Hepatocyte (in vitro differentiated cells): ENCODE results near the gene URI1.
A peak's percentile ranks its signal among the peaks of the same experiment; 100 is the strongest.

Source experiments
- CTCF ChIP-seq: fragments of 200-600 bp; sonication (generic); IDR thresholded peaks from 2 replicates; pipeline ENCODE4 v1.5.1; 2016; ENCODE audit warnings: antibody characterized with exemption, mild to moderate bottlenecking; ENCODE audit not compliant: poor library complexity
- EZH2 ChIP-seq: fragments of 200-600 bp; sonication (generic); IDR thresholded peaks from 2 replicates; pipeline ENCODE4 v1.6.1; 2016; ENCODE audit warnings: antibody characterized with exemption, mild to moderate bottlenecking, borderline replicate concordance

GRCh38 chr19:30001791-30002190, 59.8 kb downstream of the URI1 start:
- TF ChIP-seq CTCF (peak; percentile 30), EZH2 (no peak)
